Mucosa of stomach (tissue), 1 donor: ENCODE results near the gene GEMIN7.

ENCODE experiments used
- H3K27me3 ChIP-seq: one replicate; pipeline ENCODE4 v1.7.0; 2013; ENCODE audit warnings: mild to moderate bottlenecking, low read length; ENCODE audit not compliant: control insufficient read depth, insufficient read depth
- H3K36me3 ChIP-seq: one replicate; pipeline ENCODE4 v1.7.0; 2013; ENCODE audit warnings: low read length; ENCODE audit not compliant: control insufficient read depth, insufficient read depth
- H3K4me1 ChIP-seq: one replicate; pipeline ENCODE4 v1.7.0; 2013; ENCODE audit warnings: mild to moderate bottlenecking, low read length; ENCODE audit not compliant: control insufficient read depth, insufficient read depth
- H3K4me3 ChIP-seq: one replicate; pipeline ENCODE4 v1.7.0; 2013; ENCODE audit warnings: low read length
- H3K9ac ChIP-seq: one replicate; pipeline ENCODE4 v1.7.0; 2013; ENCODE audit warnings: mild to moderate bottlenecking, low read length, moderate library complexity
- H3K9me3 ChIP-seq: one replicate; pipeline ENCODE4 v1.7.0; 2013; ENCODE audit warnings: mild to moderate bottlenecking, low read length, moderate library complexity; ENCODE audit not compliant: control insufficient read depth
- donor health status: Pancreatic carcinoma.

The GEMIN7 gene

GRCh38 chr19:45047188-45047797 lies 31.8 kb upstream of the GEMIN7 start:
- Histone ChIP-seq H3K27me3 (no peaks in the 10 kb centered on the region), H3K9me3 (no peaks in the 10 kb centered on the region), H3K9ac (no peak overlapping the region), H3K36me3 (no peaks in the 10 kb centered on the region), H3K4me1 (peaks cover 68% of the 10 kb centered on the region), H3K4me3 (no peak overlapping the region)

GRCh38 chr19:45049073-45049736 lies 29.9 kb upstream of the GEMIN7 start:
- no peak overlapping the region for H3K9ac ChIP-seq
- peaks cover 69% of the 10 kb centered on the region for H3K4me1 ChIP-seq
- H3K36me3 ChIP-seq = peaks cover 4% of the 10 kb centered on the region
- H3K27me3 ChIP-seq = no peaks in the 10 kb centered on the region
- no peak overlapping the region for H3K4me3 ChIP-seq
- no peaks in the 10 kb centered on the region for H3K9me3 ChIP-seq

GRCh38 chr19:45050036-45050435 lies 29.0 kb upstream of the GEMIN7 start:
- Histone ChIP-seq H3K36me3 (peaks cover 6% of the 10 kb centered on the region), H3K4me3 (no peak overlapping the region), H3K27me3 (no peaks in the 10 kb centered on the region), H3K4me1 (peaks cover 61% of the 10 kb centered on the region), H3K9me3 (no peaks in the 10 kb centered on the region), H3K9ac (no peak overlapping the region)

GRCh38 chr19:45051929-45052579 lies 27.0 kb upstream of the GEMIN7 start:
- no peaks in the 10 kb centered on the region for H3K9me3 ChIP-seq
- H3K27me3 ChIP-seq = no peaks in the 10 kb centered on the region
- no peak overlapping the region for H3K4me3 ChIP-seq
- peak overlapping the region; percentile 70 for H3K9ac ChIP-seq
- H3K36me3 ChIP-seq = peaks cover 22% of the 10 kb centered on the region
- H3K4me1 ChIP-seq = peaks cover 41% of the 10 kb centered on the region

- H3K4me3 ChIP-seq = no peak overlapping the region
- peaks cover 57% of the 10 kb centered on the region for H3K36me3 ChIP-seq
- no peaks in the 10 kb centered on the region for H3K27me3 ChIP-seq
- H3K9ac ChIP-seq = no peak overlapping the region
- peaks cover 19% of the 10 kb centered on the region for H3K4me1 ChIP-seq
- H3K9me3 ChIP-seq = no peaks in the 10 kb centered on the region
These were observed 22.2 kb upstream of the GEMIN7 start for GRCh38 chr19:45056831-45057230.

GRCh38 chr19:45057444-45057843 lies 21.6 kb upstream of the GEMIN7 start:
- Histone ChIP-seq H3K9ac (no peak overlapping the region), H3K4me1 (peaks cover 14% of the 10 kb centered on the region), H3K27me3 (no peaks in the 10 kb centered on the region), H3K4me3 (no peak overlapping the region), H3K9me3 (no peaks in the 10 kb centered on the region), H3K36me3 (peaks cover 57% of the 10 kb centered on the region)

GRCh38 chr19:45058622-45059159 lies 20.4 kb upstream of the GEMIN7 start:
- peaks cover 53% of the 10 kb centered on the region for H3K36me3 ChIP-seq
- H3K27me3 ChIP-seq = no peaks in the 10 kb centered on the region
- H3K9ac ChIP-seq = no peak overlapping the region
- no peak overlapping the region for H3K4me3 ChIP-seq
- no peaks in the 10 kb centered on the region for H3K9me3 ChIP-seq
- H3K4me1 ChIP-seq = peaks cover 6% of the 10 kb centered on the region

GRCh38 chr19:45059258-45059965 lies 19.6 kb upstream of the GEMIN7 start:
- Histone ChIP-seq H3K27me3 (no peaks in the 10 kb centered on the region), H3K4me1 (peaks cover 6% of the 10 kb centered on the region), H3K9me3 (no peaks in the 10 kb centered on the region), H3K9ac (no peak overlapping the region), H3K4me3 (no peak overlapping the region), H3K36me3 (peaks cover 53% of the 10 kb centered on the region)

- Histone ChIP-seq H3K9me3 (no peaks in the 10 kb centered on the region), H3K36me3 (peaks cover 41% of the 10 kb centered on the region), H3K27me3 (no peaks in the 10 kb centered on the region), H3K4me1 (peaks cover 6% of the 10 kb centered on the region), H3K9ac (no peak overlapping the region), H3K4me3 (no peak overlapping the region)
These were observed 17.1 kb upstream of the GEMIN7 start for GRCh38 chr19:45061965-45062364.

GRCh38 chr19:45063851-45064801 lies 14.9 kb upstream of the GEMIN7 start:
- H3K27me3 ChIP-seq = no peaks in the 10 kb centered on the region
- peaks cover 27% of the 10 kb centered on the region for H3K36me3 ChIP-seq
- peaks cover 9% of the 10 kb centered on the region for H3K4me1 ChIP-seq
- H3K9me3 ChIP-seq = no peaks in the 10 kb centered on the region
- H3K4me3 ChIP-seq = no peak overlapping the region
- H3K9ac ChIP-seq = no peak overlapping the region
